ENCODE data around the gene CDC27. TPM values are rescaled to one million over a fixed set of nuclear protein-coding genes. Genes with fewer than 3 reads are reported as not detected.
"Not testable (repeated sequence)": the region's sequence is repeated elsewhere in the genome, so short reads cannot be mapped to it uniquely, and the experiment has no call there.

CDC27 gene
- total RNA-seq, 1 experiment from 2014 or later, result 191 TPM

DNA sequence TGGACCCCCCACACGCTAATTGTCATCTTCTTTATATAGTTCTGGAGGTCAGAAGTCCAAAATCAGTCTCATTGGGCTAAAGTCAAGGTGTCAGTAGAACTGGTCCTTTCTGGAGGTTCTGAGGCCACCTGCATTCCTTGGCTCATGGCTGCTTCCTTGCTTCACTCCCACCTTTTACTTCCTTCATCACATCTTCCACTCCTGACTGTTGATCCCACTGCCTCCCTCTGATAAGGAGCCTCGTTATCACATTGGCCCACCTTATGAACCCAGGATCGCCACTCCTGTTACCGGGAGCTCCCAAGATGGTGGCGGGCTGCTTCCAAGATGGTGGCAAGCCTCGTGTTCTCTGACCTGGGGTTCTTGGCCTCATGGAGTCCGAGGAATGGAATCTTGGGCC lies 83.0 kb downstream of the CDC27 start:
- Histone ChIP-seq H4K20me1 (ENCODE audit: insufficient read depth) (no peaks in the 10 kb centered on the region), H3K4me2 (ENCODE audit: low read length) (no peak overlapping the region), H3K9ac (ENCODE audit: low read length) (no peak overlapping the region), H3K4me3 (replicated peaks in 1 of 2; ENCODE audit: low read depth in 1 of 2, low read length in 2 of 2) (no peak overlapping the region), H3K4me1 (ENCODE audit: control insufficient read depth in 1 of 2, insufficient read depth in 2 of 2, low read length in 2 of 2) (peaks cover 8 to 13% of the 10 kb centered on the region in 2 experiments; a peak in 3 of 4 replicates), H3K9me3 (ENCODE audit: control insufficient read depth in 1 of 2, insufficient read depth in 1 of 2, low read depth in 1 of 2, low read length in 2 of 2) (no peaks in the 10 kb centered on the region), H3K9me2 (ENCODE audit: insufficient read depth) (no peaks in the 10 kb centered on the region), H3K27me3 (ENCODE audit: insufficient read depth, low read length) (no peaks in the 10 kb centered on the region), H3K27ac (ENCODE audit: low read depth, low read length) (no peak overlapping the region), H2AFZ (ENCODE audit: low read depth, low read length, poor library complexity, severe bottlenecking) (no peak overlapping the region), H3K79me2 (ENCODE audit: insufficient read depth, low read length) (no peaks in the 10 kb centered on the region), H3K36me3 (ENCODE audit: control insufficient read depth in 1 of 2, insufficient read depth in 2 of 2, low read length in 2 of 2) (no peaks in the 10 kb centered on the region)
- ATAC-seq, result no peak
- DNase-seq (ENCODE audit: low read depth, low spot score), result no peak
- ChIA-PET RAD21 (ENCODE audit: low non-redundant PET in 1 of 2, low total read pairs in 2 of 2, uncharacterized antibody in 2 of 2, unreplicated experiment in 2 of 2) (no interaction called here), POLR2A (no interaction called here), CTCF (no interaction called here)
- TF ChIP-seq ZFX (IDR thresholded peaks at IDR 0.05) (no peak), CEBPB (IDR thresholded peaks at IDR 0.05; ENCODE audit: low read depth) (no peak), FOSL1 (IDR thresholded peaks at IDR 0.05; ENCODE audit: low read depth) (no peak), SP1 (IDR thresholded peaks at IDR 0.05; ENCODE audit: low read depth) (no peak), RAD21 (IDR thresholded peaks at IDR 0.05; ENCODE audit: low read depth) (no peak), CBX3 (IDR thresholded peaks at IDR 0.05; ENCODE audit: low read depth) (no peak), POLR2AphosphoS5 (IDR thresholded peaks at IDR 0.05; ENCODE audit: low read depth, low read length) (no peak), EGR1 (IDR thresholded peaks at IDR 0.05; ENCODE audit: low read depth) (no peak), EZH2phosphoT487 (IDR thresholded peaks at IDR 0.05; ENCODE audit: borderline replicate concordance) (no peak), YY1 (IDR thresholded peaks at IDR 0.05; ENCODE audit: extremely low read depth, insufficient replicate concordance, low read depth, low read length) (no peak), SIN3A (IDR thresholded peaks at IDR 0.05; ENCODE audit: low read depth) (no peak), SRF (IDR thresholded peaks at IDR 0.05; ENCODE audit: low read depth) (no peak)
- TF ChIP-seq, protein P1, sequence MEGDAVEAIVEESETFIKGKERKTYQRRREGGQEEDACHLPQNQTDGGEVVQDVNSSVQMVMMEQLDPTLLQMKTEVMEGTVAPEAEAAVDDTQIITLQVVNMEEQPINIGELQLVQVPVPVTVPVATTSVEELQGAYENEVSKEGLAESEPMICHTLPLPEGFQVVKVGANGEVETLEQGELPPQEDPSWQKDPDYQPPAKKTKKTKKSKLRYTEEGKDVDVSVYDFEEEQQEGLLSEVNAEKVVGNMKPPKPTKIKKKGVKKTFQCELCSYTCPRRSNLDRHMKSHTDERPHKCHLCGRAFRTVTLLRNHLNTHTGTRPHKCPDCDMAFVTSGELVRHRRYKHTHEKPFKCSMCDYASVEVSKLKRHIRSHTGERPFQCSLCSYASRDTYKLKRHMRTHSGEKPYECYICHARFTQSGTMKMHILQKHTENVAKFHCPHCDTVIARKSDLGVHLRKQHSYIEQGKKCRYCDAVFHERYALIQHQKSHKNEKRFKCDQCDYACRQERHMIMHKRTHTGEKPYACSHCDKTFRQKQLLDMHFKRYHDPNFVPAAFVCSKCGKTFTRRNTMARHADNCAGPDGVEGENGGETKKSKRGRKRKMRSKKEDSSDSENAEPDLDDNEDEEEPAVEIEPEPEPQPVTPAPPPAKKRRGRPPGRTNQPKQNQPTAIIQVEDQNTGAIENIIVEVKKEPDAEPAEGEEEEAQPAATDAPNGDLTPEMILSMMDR (IDR thresholded peaks at IDR 0.05 in 2 of 3, conservative IDR thresholded peaks at IDR 0.05 in 1 of 3; ENCODE audit: borderline replicate concordance in 1 of 3, insufficient read depth in 1 of 3, low read depth in 2 of 3, low read length in 2 of 3), result no peak
- TF ChIP-seq, protein P2, sequence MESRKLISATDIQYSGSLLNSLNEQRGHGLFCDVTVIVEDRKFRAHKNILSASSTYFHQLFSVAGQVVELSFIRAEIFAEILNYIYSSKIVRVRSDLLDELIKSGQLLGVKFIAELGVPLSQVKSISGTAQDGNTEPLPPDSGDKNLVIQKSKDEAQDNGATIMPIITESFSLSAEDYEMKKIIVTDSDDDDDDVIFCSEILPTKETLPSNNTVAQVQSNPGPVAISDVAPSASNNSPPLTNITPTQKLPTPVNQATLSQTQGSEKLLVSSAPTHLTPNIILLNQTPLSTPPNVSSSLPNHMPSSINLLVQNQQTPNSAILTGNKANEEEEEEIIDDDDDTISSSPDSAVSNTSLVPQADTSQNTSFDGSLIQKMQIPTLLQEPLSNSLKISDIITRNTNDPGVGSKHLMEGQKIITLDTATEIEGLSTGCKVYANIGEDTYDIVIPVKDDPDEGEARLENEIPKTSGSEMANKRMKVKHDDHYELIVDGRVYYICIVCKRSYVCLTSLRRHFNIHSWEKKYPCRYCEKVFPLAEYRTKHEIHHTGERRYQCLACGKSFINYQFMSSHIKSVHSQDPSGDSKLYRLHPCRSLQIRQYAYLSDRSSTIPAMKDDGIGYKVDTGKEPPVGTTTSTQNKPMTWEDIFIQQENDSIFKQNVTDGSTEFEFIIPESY (IDR thresholded peaks at IDR 0.05; ENCODE audit: extremely low read depth, insufficient replicate concordance, low read length), result no peak
- TF ChIP-seq, protein P3, sequence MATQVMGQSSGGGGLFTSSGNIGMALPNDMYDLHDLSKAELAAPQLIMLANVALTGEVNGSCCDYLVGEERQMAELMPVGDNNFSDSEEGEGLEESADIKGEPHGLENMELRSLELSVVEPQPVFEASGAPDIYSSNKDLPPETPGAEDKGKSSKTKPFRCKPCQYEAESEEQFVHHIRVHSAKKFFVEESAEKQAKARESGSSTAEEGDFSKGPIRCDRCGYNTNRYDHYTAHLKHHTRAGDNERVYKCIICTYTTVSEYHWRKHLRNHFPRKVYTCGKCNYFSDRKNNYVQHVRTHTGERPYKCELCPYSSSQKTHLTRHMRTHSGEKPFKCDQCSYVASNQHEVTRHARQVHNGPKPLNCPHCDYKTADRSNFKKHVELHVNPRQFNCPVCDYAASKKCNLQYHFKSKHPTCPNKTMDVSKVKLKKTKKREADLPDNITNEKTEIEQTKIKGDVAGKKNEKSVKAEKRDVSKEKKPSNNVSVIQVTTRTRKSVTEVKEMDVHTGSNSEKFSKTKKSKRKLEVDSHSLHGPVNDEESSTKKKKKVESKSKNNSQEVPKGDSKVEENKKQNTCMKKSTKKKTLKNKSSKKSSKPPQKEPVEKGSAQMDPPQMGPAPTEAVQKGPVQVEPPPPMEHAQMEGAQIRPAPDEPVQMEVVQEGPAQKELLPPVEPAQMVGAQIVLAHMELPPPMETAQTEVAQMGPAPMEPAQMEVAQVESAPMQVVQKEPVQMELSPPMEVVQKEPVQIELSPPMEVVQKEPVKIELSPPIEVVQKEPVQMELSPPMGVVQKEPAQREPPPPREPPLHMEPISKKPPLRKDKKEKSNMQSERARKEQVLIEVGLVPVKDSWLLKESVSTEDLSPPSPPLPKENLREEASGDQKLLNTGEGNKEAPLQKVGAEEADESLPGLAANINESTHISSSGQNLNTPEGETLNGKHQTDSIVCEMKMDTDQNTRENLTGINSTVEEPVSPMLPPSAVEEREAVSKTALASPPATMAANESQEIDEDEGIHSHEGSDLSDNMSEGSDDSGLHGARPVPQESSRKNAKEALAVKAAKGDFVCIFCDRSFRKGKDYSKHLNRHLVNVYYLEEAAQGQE (IDR thresholded peaks at IDR 0.05; ENCODE audit: low read depth), result no peak
- BruUV-seq (replicated peaks), result no TSS peak
- intact Hi-C loops (cut with micrococcal nuclease), result no loop called here

DNA sequence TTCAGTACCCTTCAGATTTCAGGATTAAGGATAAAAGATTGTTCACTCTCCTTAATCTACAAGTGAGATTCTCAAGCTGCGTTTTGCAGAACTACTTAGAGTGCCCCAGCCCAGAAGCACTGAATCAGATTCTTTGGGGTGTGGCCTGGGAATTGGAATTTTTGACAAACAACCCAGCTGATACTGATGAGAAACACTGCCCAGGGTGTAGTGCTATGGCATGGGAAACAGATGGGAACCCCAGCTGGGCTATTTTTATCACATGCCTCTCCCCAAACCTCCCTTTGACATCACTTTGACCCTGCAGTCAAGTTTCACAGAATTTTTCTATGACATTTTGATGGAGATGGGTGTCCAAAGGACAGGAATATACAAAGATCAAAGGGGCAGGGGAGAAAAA lies 83.8 kb downstream of the CDC27 start:
- RAD21 ChIA-PET (ENCODE audit: low non-redundant PET in 1 of 2, low total read pairs in 2 of 2, uncharacterized antibody in 2 of 2, unreplicated experiment in 2 of 2); H4K20me1 ChIP-seq (ENCODE audit: insufficient read depth); H3K27me3 ChIP-seq (ENCODE audit: insufficient read depth, low read length); H3K4me2 ChIP-seq (ENCODE audit: low read length); H3K9me2 ChIP-seq (ENCODE audit: insufficient read depth); POLR2A ChIA-PET; H3K27ac ChIP-seq (ENCODE audit: low read depth, low read length); CTCF ChIA-PET; H2AFZ ChIP-seq (ENCODE audit: low read depth, low read length, poor library complexity, severe bottlenecking); H3K79me2 ChIP-seq (ENCODE audit: insufficient read depth, low read length); ATAC-seq; H3K9ac ChIP-seq (ENCODE audit: low read length); H3K36me3 ChIP-seq (ENCODE audit: control insufficient read depth in 1 of 2, insufficient read depth in 2 of 2, low read length in 2 of 2); BruUV-seq (replicated peaks); DNase-seq (ENCODE audit: low read depth, low spot score); H3K4me3 ChIP-seq (replicated peaks in 1 of 2; ENCODE audit: low read depth in 1 of 2, low read length in 2 of 2); intact Hi-C loops (cut with micrococcal nuclease); H3K9me3 ChIP-seq (ENCODE audit: control insufficient read depth in 1 of 2, insufficient read depth in 1 of 2, low read depth in 1 of 2, low read length in 2 of 2): not testable (repeated sequence)
- peaks cover 12 to 17% of the 10 kb centered on the region in 2 experiments; a peak in 3 of 4 replicates for H3K4me1 ChIP-seq (ENCODE audit: control insufficient read depth in 1 of 2, insufficient read depth in 2 of 2, low read length in 2 of 2)

All from HCT116 (cell line).